NB4 (cell line): ENCODE measurements around the gene SNAP25.

Experiments used
- CTCF ChIP-seq: IDR thresholded peaks from one replicate; pipeline ENCODE4 v1.5.1; 2012; ENCODE audit warnings: low read depth, low read length
- MAX ChIP-seq: IDR thresholded peaks from 2 replicates; pipeline ENCODE4 v1.6.1; 2011; ENCODE audit warnings: low read depth, low read length
- MYC ChIP-seq: IDR thresholded peaks from 2 replicates; pipeline ENCODE4 v1.6.1; 2011; ENCODE audit warnings: low read depth, low read length
- POLR2A ChIP-seq: IDR thresholded peaks from 2 replicates; pipeline ENCODE4 v1.6.1; 2011; ENCODE audit warnings: mild to moderate bottlenecking; ENCODE audit not compliant: insufficient read length; ENCODE audit errors: extremely low read depth

GRCh38 chr20:10268636-10269035, 50.0 kb downstream of the SNAP25 start:
- TF ChIP-seq CTCF (no peak), POLR2A (no peak), MAX (no peak), MYC (no peak)
